HG03175 (cell line): ENCODE results near the gene TTC32.
"Not testable (repeated sequence)": the region's sequence is repeated elsewhere in the genome, so short reads cannot be mapped to it uniquely, and the experiment has no call there.

Experiments used
- ATAC-seq: cut with Tn5 transposase; IDR thresholded peaks from one replicate; pipeline ENCODE4 v1.9.1; 2021; ENCODE audit warnings: mild to moderate bottlenecking, moderate library complexity; ENCODE audit not compliant: unreplicated experiment

The TTC32 gene

DNA sequence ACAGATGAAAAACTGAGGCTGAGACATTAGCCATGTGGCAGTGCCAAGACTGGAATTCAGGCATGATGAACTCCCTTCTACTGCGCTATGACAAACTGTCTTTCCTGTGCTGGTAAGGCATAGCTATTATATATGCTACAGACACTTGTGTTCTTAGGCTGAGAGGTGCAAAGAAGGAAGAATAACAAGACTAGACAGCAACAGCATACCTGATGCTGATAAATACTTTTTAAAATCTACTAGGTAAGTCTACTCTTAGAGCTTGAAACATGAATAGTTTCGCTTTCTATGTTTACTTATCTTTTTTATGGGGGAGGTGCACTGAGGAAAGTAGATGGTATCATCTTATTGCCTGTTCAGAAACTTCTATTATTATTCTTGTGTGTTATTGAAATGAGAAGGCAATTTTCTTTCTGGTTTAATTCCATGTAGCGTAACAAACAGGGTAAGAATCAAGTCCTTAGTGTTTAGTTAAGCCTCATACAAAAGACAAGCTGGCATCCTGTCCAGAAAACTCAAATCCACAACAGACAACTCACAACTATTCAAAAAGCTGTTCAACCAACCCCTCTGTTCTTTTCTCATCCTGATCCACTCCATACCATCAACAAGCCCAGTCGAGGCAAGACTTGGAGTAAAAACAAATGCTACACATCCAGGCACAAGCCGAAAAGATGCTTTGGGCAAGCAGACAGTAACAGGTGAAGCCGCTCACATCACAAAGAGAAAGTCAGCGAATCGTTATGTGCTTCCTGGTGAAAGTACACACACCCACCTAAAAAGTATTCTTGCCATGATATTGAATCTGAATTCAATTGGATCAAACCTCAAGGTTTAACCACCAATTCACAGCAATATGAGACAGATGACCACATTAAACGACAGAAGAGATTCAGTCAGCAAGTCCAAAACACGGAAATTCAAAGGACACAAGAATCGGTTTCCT, 1.5 kb downstream of the TTC32 start:
- ATAC-seq: peak; percentile 21

DNA sequence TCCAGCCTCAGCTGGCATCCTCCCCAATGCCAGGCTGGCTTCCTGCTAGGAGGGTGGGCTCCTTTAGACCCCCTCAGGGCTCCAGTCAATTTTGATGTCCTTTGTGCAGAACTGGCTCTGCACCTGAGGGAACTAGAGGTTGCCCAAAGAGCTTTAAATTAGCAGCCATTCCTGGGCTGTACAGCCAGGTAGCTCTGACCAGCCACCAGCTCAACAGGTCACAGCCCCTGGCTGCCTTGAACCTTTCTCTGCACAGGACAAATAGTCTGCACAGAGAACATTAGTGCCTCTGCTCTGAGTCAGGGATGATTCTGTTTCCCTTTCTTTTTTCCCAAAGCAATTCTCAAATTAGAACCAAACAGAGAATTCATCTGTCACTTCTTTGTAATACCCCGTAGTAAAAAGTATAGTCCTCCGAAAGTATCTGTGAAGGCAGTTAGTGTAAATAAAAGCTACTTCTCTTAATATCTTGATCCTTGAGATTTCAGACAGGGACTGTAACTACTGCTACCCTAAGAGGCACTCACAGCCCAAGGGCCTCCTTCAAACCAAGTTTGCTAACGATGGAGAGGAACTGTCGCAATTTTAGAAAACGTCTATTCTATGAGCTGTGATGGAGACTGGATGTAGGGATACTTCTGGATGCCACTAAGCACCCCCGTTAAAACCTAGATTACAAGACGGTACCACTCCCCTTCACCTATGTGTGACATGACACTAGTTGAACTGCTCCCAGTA, 3.0 kb downstream of the TTC32 start:
- no peak for ATAC-seq

DNA sequence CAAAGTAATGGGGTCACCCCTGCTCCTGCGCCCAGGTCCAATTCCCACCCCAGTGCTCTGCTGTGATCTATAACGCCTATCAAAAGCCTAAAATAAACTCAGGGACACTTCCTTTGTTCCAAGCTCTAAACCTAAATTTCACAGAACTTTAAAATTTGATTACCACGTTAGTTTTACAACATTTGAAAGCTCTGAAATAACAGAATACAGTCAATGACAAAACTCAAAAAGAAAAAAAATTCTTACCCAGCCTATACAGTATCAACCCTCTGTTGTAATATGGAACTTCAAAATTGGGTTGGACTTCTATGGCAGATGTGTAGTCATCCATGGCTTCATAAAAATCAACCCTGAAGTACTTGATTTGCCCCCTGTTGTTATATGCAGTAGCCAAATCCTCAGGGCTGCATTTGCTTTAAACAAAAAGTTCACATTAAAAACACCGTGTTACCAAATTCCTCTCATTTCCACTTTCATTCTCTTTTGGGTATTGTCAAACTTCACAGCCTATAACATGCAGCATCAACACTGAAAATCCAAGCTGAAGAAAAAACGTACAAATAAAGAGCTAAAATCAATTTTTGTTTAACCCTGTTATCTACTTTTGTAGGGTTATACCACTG, 4.0 kb downstream of the TTC32 start:
- ATAC-seq: no peak

DNA sequence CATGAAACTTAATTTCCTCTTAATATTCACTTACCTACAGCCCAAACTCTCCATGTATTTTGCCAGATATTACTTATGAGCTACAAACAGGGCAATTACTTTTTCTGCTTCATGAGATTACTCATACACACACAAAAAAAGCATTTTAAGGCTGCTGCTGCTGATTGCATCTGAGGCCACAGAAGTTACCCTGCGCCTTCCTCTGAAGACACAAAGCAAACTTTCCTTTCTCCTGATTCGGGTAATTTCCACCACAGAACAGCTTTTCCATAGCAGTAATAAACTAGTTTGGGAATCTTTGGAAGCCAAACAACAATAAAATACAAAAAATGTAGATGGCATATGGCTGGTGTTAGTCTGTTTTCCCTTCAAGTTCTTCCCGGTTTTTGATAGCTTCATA, 6.2 kb downstream of the TTC32 start:
- ATAC-seq: no peak

DNA sequence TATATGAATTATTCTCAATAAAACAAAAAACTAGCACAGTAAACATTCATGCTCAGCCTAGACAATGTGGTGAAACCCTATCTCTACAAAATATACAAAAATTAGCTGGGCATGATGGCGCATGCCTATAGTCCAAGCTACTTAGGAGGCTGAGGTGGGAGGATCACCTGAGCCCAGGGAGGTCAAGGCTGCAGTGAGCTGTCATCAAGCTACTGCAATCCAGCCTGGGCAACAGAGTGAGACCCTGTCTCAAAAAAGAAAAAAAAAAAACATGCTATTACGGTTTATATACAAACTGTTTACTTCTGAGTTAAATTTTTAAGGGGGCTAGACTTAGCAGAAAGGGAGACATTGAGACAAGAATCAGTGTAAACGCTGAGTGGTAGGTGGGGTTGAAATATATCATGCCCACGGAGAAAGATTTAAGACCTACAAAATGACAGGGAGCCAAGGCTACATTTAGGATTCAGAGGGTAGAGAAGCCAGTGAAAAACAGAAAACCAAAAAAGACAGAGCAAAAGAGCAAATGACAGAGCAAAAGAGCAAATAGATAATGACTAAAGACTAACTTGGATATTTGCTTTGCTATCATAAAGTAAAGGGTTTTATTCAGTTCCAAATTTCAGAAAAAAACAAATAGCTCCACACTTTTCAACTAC, 7.5 kb downstream of the TTC32 start:
- no peak for ATAC-seq

DNA sequence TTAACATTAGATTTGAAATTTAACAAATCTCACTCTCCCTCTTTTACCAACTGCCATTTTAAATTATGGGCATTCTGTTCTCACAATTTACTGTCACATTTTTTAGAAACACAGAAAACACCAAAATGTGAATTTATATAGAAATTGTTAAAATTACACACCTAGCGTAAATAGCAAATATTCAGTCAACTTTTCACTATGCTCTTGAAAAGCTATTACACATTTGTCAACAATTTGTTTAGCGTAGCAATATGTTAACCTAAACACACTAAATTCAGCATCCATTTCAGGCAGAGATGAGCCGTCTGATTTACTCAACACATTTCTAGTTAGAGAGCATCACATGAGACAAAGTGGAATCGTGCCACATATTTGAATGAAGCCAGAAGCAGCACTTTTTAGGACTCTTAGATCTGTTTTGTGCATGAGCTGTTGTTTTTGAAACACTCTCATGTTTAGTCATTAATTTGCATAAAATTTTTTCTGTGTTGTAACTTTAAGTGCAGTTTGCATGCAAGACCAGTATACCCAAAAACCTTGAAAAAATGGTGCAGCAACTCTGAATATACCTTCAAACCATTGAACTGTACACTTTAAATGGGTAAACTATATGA, 8.2 kb downstream of the TTC32 start:
- peak; percentile 84 for ATAC-seq

DNA sequence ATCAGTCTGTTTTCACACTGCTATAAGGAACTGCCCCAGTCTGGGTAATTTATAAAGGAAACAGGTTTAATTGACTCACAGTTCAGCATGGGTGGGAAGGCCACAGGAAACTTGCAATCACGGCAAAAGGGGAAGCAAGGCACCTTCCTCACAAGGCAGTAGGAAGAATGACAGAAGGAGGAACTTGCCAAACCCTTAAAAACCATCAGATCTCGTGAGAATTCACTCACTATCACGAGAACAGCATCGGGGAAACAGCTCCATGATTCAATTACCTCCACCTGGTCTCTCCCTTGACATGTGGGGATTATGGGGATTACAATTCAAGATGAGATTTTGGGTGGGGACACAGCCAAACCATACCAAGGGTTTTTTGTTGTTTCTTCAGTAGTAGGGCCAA, 9.8 kb downstream of the TTC32 start:
- not testable (repeated sequence) for ATAC-seq

DNA sequence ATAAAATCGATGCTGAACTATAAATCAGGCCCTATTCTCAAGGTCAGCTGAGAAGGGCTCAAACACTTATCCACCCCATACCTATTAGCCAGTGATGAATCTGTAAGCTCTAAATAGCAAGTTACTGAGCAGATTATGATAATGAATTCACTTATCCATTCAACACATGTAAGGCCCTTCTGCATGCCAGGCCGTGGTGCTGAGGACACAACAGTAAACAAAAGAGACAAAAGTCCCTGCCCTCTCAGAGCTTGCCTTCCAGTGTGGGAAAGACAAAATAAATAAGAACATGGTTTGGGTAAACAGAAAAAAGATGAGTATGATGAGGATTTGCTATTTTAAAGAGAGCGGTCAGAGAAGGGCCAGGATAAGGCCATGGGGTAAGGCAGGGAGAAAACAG, 11.7 kb downstream of the TTC32 start:
- ATAC-seq: no peak

DNA sequence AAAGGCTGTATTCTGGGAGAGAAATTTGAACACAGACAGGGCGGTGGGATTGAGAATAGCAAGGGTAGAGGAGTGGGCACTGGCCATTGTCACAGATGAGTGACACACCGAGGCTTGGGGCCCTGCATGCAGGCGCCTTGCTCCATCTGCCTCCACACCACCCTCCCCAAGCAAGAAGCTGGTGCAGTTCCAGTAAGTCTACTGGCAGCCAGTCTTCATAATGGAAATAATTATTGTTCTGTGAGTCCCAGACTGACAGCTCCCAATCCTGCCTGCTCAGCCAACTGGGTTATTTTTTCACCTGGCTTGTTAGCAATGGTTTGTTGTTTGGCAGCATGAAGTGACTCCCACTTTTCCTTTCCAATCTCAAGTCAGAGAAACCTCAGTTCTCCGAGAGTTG, 13.0 kb downstream of the TTC32 start:
- ATAC-seq: no peak

DNA sequence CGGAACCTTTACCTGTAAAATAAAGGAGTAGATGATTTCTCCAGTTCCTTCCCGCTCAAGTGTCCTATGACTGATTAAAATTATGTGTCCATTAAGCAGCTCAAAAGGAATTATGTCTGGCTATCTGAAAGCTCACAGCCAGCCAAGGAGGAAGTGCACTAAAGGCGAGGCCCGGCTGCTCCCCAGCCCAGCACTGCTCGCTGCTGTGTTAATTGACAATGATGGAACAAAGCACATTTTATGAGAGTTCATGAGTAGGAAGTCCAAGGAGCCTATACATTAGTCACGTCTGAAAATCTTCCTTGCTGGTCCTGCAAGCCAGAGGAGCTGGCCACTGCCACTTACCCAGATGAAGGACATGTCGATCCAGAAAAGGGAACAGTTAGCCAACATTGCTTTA, 14.3 kb downstream of the TTC32 start:
- no peak for ATAC-seq

DNA sequence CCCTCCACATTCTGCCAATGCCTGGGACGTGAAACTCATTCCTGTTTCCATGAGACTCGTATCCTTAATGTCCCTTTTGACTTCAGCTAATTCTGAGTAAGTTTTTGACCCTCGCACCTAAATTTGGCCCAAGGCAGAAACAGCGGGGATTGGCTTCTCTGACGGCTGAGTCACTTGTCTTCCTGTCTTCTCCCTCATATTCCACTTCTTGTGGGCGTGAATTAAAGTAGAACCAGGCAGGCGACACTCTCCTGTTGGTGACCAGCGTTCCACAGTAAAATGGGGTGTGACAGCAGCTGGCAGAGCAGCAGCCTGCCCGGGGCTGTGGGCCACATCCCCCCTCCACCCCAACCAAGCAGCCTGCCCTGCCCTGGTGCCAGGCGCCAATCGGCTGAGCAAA, 15.5 kb downstream of the TTC32 start:
- ATAC-seq: no peak

DNA sequence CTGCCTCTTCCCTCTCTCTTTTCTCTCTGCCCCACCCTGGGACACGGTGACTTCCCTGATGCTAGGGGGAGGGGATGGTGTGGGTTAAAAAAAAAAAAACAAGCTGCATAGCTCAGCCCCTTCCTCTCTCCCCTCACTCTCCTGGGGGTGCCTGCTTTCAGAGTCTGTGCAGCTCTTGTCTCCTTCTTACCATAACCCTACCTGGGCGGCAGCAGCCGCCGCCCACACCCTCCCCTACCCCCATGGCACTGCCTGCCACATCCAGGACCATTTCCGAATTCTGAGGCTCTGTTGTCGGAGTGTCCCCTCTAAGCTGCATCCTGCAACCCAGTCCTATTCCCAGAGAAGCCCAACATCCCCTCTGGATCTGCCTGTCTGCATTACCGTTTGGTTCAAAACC, 16.0 kb downstream of the TTC32 start:
- ATAC-seq: no peak

DNA sequence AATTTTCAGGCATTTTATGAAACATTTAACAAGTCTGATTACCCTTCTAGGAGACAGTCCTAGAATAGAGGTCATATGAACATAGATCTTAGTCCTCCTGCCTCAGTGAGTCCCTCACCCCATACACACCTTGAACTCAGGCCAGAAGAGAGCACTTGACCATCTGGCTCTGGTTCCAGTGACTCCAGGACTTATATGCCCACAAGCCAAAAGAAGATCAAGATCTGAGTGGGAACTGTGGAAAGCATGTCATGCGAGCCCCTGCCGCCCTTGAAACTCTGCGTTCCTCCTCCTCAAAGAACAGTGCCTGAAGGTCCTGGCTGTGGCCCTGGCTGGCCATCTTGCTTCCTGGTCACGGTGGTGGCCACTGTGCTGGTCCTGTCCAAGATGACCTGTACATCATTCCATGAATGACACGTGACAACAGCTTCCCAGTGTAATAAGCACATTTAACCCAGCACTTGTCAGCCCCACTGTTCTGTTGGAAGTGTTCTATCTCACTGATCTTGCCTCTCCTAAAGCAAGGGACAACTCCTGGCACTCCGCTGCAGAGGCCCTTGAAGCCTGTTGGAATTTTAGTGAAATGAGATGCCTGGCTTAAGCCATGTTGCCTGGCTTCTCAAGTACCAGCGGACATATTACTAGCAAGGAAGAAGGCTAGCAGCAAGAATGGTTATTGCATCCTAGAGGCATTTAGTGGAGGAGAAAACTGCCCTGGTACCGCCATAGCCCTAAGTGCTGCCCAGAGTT, 17.6 kb downstream of the TTC32 start:
- ATAC-seq: no peak

DNA sequence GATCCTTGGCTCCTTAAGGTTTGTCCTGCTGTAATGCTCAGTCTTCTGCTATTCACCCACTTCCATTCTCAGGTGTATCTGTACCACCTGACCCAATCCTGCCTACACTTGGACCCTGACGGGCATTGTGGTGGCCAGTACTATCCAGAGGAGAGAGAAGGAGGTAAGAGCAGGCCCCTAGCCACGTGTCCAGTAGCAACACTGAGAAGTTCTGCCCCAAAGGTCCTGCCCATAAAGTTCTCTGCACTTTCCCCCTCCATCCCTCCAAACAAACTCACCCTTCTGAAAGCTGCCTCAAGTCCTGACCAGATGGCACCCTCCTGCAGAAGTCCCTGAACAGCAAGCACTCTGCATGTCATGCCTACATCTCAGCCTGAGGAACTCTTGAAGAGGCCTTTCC, 18.3 kb downstream of the TTC32 start:
- ATAC-seq: no peak

DNA sequence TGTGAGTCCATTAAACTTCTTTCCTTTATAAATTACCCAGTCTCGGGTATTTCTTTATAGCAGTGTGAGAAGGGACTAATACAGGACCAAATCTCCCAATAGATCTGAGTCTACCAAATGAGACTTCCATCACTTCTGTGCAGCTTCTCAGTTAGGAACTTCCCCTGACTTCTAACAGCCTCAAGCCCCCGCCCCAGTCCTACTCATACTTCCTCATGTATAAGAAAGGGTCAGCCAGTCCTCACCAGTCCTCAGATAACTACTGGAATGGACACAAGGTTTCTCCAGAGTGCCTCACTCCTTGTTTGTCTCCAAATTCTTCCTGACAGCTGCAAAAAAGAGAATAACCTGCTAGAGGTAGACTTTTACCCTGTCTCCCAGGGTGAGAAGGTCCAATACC, 19.5 kb downstream of the TTC32 start:
- ATAC-seq: no peak

DNA sequence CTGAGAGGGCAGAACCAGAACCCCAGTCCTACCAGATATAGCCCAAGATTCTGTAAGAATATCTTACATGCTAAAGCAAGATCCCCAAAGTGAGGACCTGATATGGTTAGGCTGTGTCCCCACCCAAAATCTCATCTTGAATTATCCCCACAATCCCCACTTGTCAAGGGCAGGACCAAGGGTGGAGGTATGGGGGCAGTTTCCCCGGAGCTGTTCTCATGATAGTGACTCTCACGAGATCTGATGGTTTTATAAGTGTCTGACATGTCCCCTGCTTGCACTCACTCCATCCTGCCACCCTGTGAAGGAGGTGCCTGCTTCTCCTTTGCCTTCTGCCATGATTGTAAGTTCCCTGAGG, 19.9 kb downstream of the TTC32 start:
- no peak for ATAC-seq

DNA sequence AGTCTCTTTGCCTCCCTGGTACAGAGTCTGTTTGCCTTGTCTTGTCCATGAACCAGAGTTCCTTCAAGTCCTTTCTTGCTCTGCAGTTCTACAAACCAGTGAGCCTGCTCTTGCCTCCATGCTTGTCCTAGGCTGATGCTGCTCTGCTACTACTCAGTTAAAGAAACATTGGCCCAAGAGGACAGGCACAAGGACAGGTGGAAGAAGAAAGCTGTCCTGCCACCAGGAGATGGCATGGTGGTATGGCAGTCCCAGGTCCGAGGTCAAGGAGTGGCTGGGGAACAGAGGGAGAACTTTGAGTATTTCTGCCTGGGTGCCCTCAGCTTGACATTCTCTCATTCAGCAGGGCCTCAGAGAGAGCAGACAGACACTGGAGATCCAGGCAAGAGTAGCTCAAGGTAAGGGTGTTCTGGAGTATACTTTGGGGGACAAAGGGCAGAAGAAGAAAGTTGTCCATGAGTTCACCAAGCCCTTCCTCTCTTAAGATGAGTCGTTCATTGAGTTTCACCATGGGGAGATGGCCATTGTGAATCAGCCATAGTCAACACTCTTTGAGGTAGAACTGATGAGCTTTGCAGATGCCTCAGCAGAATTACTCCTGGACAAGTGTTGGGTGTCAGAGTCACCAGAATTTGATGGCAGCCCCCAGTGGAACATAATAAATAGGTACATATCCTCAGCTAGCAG, 20.4 kb downstream of the TTC32 start:
- no peak for ATAC-seq

DNA sequence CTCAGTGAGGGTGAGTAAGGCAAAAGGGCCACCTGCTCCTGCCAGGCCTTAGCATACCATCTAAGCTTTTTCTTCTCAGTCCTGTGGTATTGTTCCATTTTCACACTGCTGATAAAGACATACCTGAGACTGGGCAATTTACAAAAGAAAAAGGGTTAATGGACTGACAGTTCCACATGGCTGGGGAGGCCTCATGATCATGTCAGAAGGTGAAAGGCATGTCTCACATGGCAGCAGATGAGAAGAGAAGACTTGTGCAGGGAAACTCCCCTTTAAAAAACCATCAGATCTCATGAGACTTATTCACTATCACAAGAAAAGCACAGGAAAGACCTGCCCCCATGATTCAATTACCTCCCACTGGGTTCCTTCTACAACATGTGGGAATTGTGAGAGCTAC, 21.6 kb downstream of the TTC32 start:
- not testable (repeated sequence) for ATAC-seq

DNA sequence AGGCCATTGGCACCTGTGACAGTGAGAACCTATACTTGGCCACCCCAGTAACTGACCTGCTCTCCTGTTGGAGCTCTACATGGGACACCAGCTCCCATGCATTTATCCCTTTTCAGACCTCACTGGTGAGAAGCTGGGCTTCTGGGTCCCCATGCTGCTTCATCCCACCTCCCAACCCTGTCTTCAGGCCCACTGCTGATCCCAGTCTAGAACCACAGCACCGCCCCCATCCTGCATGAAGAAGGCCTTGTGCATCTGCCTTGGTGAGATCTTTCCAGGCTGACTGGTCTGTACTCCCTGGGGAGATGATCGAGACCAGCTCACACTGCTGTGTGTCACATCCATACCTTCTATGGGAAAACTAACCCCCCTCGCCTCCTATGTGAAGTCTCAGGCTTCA, 22.7 kb downstream of the TTC32 start:
- no peak for ATAC-seq
